Measurements from ENCODE around the gene ITGA1.

The ITGA1 gene

GRCh38 chr5:52767217-52767743, 20.4 kb upstream of the ITGA1 start:
- intact Hi-C loops (cut with DNase I; ENCODE audit: low total_unique reads), result no loop called here

GRCh38 chr5:52767766-52768480, 19.8 kb upstream of the ITGA1 start:
- H3K9me3 ChIP-seq, result no peaks in the 10 kb centered on the region
- peaks cover 0 to 15% (median 0%) of the 10 kb centered on the region in 4 donors for H3K4me1 ChIP-seq
- DNase-seq, result no peak
- no peak overlapping the region for H3K4me3 ChIP-seq
- H3K36me3 ChIP-seq, result no peaks in the 10 kb centered on the region
- no peak for TF ChIP-seq CTCF (IDR thresholded peaks at IDR 0.05)
- H3K27me3 ChIP-seq, result no peaks in the 10 kb centered on the region
- no peak overlapping the region for H3K27ac ChIP-seq
- intact Hi-C loops (cut with DNase I; ENCODE audit: low total_unique reads), result no loop called here

More at GRCh38 chr5:52767217-52767743, 20.4 kb upstream of the ITGA1 start:
- Histone ChIP-seq H3K27me3 (no peaks in the 10 kb centered on the region), H3K9me3 (no peaks in the 10 kb centered on the region), H3K4me1 (peaks cover 0 to 15% (median 0%) of the 10 kb centered on the region in 4 donors), H3K4me3 (no peak overlapping the region), H3K36me3 (no peaks in the 10 kb centered on the region), H3K27ac (no peak overlapping the region)
- DNase-seq, result no peak
- TF ChIP-seq CTCF (IDR thresholded peaks at IDR 0.05), result no peak

- H3K36me3 ChIP-seq, result no peaks in the 10 kb centered on the region
- H3K4me1 ChIP-seq, result peaks cover 0 to 15% (median 0%) of the 10 kb centered on the region in 4 donors
- no peak for TF ChIP-seq CTCF (IDR thresholded peaks at IDR 0.05)
- no peak for DNase-seq
- H3K4me3 ChIP-seq, result no peak overlapping the region
- no peaks in the 10 kb centered on the region for H3K9me3 ChIP-seq
- no peak overlapping the region for H3K27ac ChIP-seq
- intact Hi-C loops (cut with DNase I; ENCODE audit: low total_unique reads), result no loop called here
- H3K27me3 ChIP-seq, result no peaks in the 10 kb centered on the region
These were observed 18.7 kb upstream of the ITGA1 start for GRCh38 chr5:52769061-52769460.

- no peaks in the 10 kb centered on the region for H3K36me3 ChIP-seq
- no peak for TF ChIP-seq CTCF (IDR thresholded peaks at IDR 0.05)
- intact Hi-C loops (cut with DNase I; ENCODE audit: low total_unique reads), result no loop called here
- peaks cover 0 to 15% (median 0%) of the 10 kb centered on the region in 4 donors for H3K4me1 ChIP-seq
- no peak overlapping the region for H3K27ac ChIP-seq
- H3K4me3 ChIP-seq, result no peak overlapping the region
- no peaks in the 10 kb centered on the region for H3K27me3 ChIP-seq
- DNase-seq, result no peak
- no peaks in the 10 kb centered on the region for H3K9me3 ChIP-seq
These were observed 17.3 kb upstream of the ITGA1 start for GRCh38 chr5:52770287-52770939.

- no peaks in the 10 kb centered on the region for H3K36me3 ChIP-seq
- intact Hi-C loops (cut with DNase I; ENCODE audit: low total_unique reads), result no loop called here
- peaks cover 0 to 15% (median 0%) of the 10 kb centered on the region in 4 donors for H3K4me1 ChIP-seq
- DNase-seq, result no peak
- no peak for TF ChIP-seq CTCF (IDR thresholded peaks at IDR 0.05)
- no peaks in the 10 kb centered on the region for H3K27me3 ChIP-seq
- no peak overlapping the region for H3K4me3 ChIP-seq
- H3K27ac ChIP-seq, result no peak overlapping the region
- H3K9me3 ChIP-seq, result no peaks in the 10 kb centered on the region
These were observed 16.2 kb upstream of the ITGA1 start for GRCh38 chr5:52771343-52772039.
